ENCODE results near the gene NTPCR. TPM values are rescaled to one million over a fixed set of nuclear protein-coding genes. Genes with fewer than 3 reads are reported as not detected.

NTPCR gene
- total and polyA plus RNA-seq, 2 donors (not counting 3 experiments of a cell fraction or from before 2014, with no cell fraction given), result 13.2 to 35.3 TPM

DNA sequence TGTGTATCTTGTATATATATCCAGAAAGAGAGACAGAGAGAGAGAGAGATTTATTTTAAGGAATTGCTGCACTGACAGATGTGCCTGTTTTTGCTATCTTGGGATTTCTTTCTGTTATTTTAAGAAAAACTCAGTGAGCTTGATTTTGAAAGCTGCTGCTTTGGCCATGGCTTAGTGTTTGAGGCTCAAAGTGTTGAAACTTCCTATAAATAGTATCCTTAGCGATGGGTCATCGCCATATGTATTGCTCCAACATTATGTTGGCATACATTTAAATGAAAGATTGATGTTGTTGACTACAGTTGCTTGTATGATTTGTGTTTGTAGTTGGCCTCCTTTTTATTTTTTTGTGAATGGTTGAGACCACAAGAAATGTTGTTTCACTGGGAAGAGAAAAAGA lies 29.0 kb upstream of the NTPCR start:
- Histone ChIP-seq H3K4me1 (ENCODE audit: control insufficient read depth, extremely low read depth, insufficient read depth, low read length) (no peaks in the 10 kb centered on the region), H3K9ac (replicated peaks; ENCODE audit: extremely low read depth, insufficient read depth, low read length) (no peak overlapping the region), H4K20me1 (replicated peaks; ENCODE audit: control insufficient read depth, extremely low read depth, insufficient read depth, low read length) (no peaks in the 10 kb centered on the region), H3K4me2 (ENCODE audit: insufficient read depth, low read length) (no peak overlapping the region), H3K4me3 (replicated peaks in 1 of 3; ENCODE audit: insufficient read depth in 1 of 3, low read depth in 1 of 3, low read length in 3 of 3) (no peak overlapping the region), H3K9me3 (replicated peaks; ENCODE audit: control insufficient read depth, insufficient read depth, low read length) (no peaks in the 10 kb centered on the region), H2AFZ (ENCODE audit: low read depth, low read length) (no peak overlapping the region), H3K79me2 (ENCODE audit: control insufficient read depth, insufficient read depth, low read length) (no peaks in the 10 kb centered on the region), H3K9me1 (replicated peaks; ENCODE audit: control insufficient read depth, extremely low read depth, insufficient read depth, low read length) (no peaks in the 10 kb centered on the region), H3K27ac (ENCODE audit: insufficient read depth, low read depth, low read length) (no peak overlapping the region), H3K36me3 (ENCODE audit: control insufficient read depth in 2 of 2, extremely low read depth in 1 of 2, insufficient read depth in 2 of 2, low read length in 2 of 2) (no peaks in the 10 kb centered on the region), H3K27me3 (ENCODE audit: control insufficient read depth in 2 of 2, insufficient read depth in 2 of 2, low read length in 2 of 2) (no peaks in the 10 kb centered on the region)
- TF ChIP-seq FOS (IDR thresholded peaks at IDR 0.05; ENCODE audit: borderline replicate concordance, insufficient read depth, low read length), result no peak
- no peak for TF ChIP-seq EZH2 (IDR thresholded peaks at IDR 0.05; ENCODE audit: borderline replicate concordance, low read depth, low read length, severe bottlenecking)
- TF ChIP-seq POLR2A (IDR thresholded peaks at IDR 0.05; ENCODE audit: low read depth, low read length), result no peak
- FAIRE-seq, result no peak
- intact Hi-C loops (cut with micrococcal nuclease), result no loop called here
- dilution Hi-C loops (cut with MboI; ENCODE audit: extremely low pct_ligation_motif_present, low sequenced_read_pairs), result no loop called here
- no peak for DNase-seq (ENCODE audit: low read depth, low spot score)
- BruUV-seq (replicated peaks), result no TSS peak
- ChIA-PET CTCF (interaction anchor here (1.1 kb wide), 1 partner anchor 22 kb away, joined by 4 read pairs; no protein-coding TSS in a partner anchor), POLR2A (no interaction called here)

GRCh38 chr1:232922485-232922884 lies 27.9 kb upstream of the NTPCR start:
- Histone ChIP-seq H3K79me2 (ENCODE audit: control insufficient read depth, insufficient read depth, low read length) (no peaks in the 10 kb centered on the region), H3K9me1 (replicated peaks; ENCODE audit: control insufficient read depth, extremely low read depth, insufficient read depth, low read length) (no peaks in the 10 kb centered on the region), H3K4me1 (ENCODE audit: control insufficient read depth, extremely low read depth, insufficient read depth, low read length) (no peaks in the 10 kb centered on the region), H3K4me3 (replicated peaks in 1 of 3; ENCODE audit: insufficient read depth in 1 of 3, low read depth in 1 of 3, low read length in 3 of 3) (no peak overlapping the region), H3K9me3 (replicated peaks; ENCODE audit: control insufficient read depth, insufficient read depth, low read length) (no peaks in the 10 kb centered on the region), H3K9ac (replicated peaks; ENCODE audit: extremely low read depth, insufficient read depth, low read length) (no peak overlapping the region), H3K36me3 (ENCODE audit: control insufficient read depth in 2 of 2, extremely low read depth in 1 of 2, insufficient read depth in 2 of 2, low read length in 2 of 2) (no peaks in the 10 kb centered on the region), H3K4me2 (ENCODE audit: insufficient read depth, low read length) (no peak overlapping the region), H3K27me3 (ENCODE audit: control insufficient read depth in 2 of 2, insufficient read depth in 2 of 2, low read length in 2 of 2) (no peaks in the 10 kb centered on the region), H2AFZ (ENCODE audit: low read depth, low read length) (no peak overlapping the region), H3K27ac (ENCODE audit: insufficient read depth, low read depth, low read length) (no peak overlapping the region), H4K20me1 (replicated peaks; ENCODE audit: control insufficient read depth, extremely low read depth, insufficient read depth, low read length) (no peaks in the 10 kb centered on the region)
- ChIA-PET POLR2A (no interaction called here), CTCF (no interaction called here)
- FAIRE-seq (no peak), DNase-seq (ENCODE audit: low read depth, low spot score) (no peak)
- dilution Hi-C loops (cut with MboI; ENCODE audit: extremely low pct_ligation_motif_present, low sequenced_read_pairs), result no loop called here
- intact Hi-C loops (cut with micrococcal nuclease), result no loop called here
- TF ChIP-seq GATA2 (IDR thresholded peaks at IDR 0.05; ENCODE audit: insufficient read depth, insufficient read length, low read depth, low read length) (no peak), POLR2A (IDR thresholded peaks at IDR 0.05; ENCODE audit: low read depth, low read length) (no peak), EZH2 (IDR thresholded peaks at IDR 0.05; ENCODE audit: borderline replicate concordance, low read depth, low read length, severe bottlenecking) (no peak), POLR2AphosphoS5 (IDR thresholded peaks at IDR 0.05; ENCODE audit: insufficient read depth, low read depth, low read length) (no peak), MYC (IDR thresholded peaks at IDR 0.05; ENCODE audit: low read depth, low read length) (no peak), FOS (IDR thresholded peaks at IDR 0.05; ENCODE audit: borderline replicate concordance, insufficient read depth, low read length) (no peak), JUN (IDR thresholded peaks at IDR 0.05; ENCODE audit: borderline replicate concordance, insufficient read depth, insufficient read length, low read depth) (no peak)
- TF ChIP-seq, protein P1, sequence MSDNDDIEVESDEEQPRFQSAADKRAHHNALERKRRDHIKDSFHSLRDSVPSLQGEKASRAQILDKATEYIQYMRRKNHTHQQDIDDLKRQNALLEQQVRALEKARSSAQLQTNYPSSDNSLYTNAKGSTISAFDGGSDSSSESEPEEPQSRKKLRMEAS (IDR thresholded peaks at IDR 0.05; ENCODE audit: insufficient read depth, insufficient read length), result no peak
- TF ChIP-seq, protein P2, sequence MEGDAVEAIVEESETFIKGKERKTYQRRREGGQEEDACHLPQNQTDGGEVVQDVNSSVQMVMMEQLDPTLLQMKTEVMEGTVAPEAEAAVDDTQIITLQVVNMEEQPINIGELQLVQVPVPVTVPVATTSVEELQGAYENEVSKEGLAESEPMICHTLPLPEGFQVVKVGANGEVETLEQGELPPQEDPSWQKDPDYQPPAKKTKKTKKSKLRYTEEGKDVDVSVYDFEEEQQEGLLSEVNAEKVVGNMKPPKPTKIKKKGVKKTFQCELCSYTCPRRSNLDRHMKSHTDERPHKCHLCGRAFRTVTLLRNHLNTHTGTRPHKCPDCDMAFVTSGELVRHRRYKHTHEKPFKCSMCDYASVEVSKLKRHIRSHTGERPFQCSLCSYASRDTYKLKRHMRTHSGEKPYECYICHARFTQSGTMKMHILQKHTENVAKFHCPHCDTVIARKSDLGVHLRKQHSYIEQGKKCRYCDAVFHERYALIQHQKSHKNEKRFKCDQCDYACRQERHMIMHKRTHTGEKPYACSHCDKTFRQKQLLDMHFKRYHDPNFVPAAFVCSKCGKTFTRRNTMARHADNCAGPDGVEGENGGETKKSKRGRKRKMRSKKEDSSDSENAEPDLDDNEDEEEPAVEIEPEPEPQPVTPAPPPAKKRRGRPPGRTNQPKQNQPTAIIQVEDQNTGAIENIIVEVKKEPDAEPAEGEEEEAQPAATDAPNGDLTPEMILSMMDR (IDR thresholded peaks at IDR 0.05; ENCODE audit: extremely low read depth in 1 of 2, insufficient read depth in 1 of 2, low read depth in 1 of 2, low read length in 2 of 2), result no peak
- no TSS peak for BruUV-seq (replicated peaks)
